GM21515 (cell line): Measurements from ENCODE around the gene FAM13A.
A peak's percentile ranks its signal among the peaks of the same experiment; 100 is the strongest.

ENCODE experiments used
- ATAC-seq: cut with Tn5 transposase; IDR thresholded peaks from one replicate; pipeline ENCODE4 v1.9.1; 2021; ENCODE audit not compliant: unreplicated experiment

FAM13A gene

DNA sequence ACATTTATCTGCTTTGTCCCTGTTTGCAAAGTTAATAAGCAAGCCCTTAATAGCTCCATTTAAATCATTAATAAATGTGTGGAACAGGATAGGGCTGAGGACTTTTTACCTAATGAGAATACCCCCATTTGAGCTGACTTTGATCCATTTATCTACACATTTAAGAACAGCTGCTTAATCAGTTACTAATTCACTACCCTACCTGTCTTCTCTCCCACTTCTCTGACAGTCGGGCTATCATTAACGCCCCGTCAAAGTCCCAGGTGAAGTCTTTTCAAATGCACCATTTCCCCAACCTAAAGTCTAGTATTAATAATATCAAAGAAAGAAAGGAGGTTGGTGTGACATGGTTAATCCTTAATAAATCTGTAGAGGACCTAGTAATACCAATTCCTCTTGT lies 302.2 kb downstream of the FAM13A start:
- no peak for ATAC-seq

- ATAC-seq: no peak
These were observed 303.1 kb downstream of the FAM13A start for GRCh38 chr4:88753658-88754571.

DNA sequence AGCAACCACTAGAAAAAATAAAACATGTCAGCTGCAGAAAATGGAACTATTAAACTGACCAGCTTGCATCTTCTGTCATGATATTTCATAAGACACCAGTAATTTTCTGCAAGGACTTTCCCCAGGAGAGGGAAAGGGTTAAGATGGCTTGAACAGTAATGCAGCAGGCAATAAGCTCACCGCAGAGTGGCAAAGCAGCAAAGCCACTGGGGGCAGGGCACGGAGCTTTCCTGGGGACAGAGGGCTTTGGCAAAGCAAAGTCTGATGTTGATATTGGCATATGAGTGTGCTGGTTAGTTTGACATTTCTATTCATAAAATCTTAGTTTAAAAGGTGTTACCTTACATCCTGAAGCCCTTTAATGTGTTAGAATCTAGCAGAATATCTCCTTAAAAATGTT lies 304.2 kb downstream of the FAM13A start:
- no peak for ATAC-seq

GRCh38 chr4:88752076-88752463 lies 304.9 kb downstream of the FAM13A start:
- no peak for ATAC-seq

DNA sequence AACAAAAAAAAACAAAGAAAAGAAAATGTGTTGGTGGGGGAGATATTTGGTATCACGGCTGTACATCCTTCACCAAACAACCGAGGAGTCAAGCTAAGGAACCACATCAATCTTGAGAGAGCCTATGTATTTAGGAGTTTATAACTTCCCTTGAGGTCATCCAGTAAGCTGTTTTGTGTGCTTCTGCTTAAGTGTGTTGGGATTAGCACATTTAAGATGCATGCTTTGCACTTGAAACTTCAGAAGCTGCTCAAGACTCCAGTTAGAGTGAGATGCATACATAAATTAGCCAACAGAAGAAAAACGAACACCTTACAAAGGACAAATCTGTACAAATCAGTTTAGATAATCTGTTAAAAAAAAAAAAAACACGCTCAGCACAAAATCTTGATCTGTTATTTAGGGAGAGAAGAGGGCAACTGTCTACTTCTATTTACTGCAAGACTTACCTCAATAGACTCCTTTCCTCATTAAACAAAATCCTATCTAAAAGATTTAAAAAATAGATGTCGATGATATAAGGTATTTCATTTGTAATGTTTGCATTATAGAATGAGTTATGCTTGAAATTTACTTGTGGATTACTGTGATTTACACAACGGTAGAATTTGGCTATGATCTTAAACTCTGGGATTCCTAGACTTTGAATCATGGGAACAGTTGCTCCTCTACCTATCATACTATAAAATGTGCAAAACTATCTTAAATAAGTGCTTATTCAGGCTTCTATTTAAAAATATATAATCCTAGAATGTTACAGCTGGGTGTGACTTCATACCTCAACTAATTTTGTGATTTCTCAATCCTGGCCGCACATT lies 305.5 kb downstream of the FAM13A start:
- no peak for ATAC-seq

DNA sequence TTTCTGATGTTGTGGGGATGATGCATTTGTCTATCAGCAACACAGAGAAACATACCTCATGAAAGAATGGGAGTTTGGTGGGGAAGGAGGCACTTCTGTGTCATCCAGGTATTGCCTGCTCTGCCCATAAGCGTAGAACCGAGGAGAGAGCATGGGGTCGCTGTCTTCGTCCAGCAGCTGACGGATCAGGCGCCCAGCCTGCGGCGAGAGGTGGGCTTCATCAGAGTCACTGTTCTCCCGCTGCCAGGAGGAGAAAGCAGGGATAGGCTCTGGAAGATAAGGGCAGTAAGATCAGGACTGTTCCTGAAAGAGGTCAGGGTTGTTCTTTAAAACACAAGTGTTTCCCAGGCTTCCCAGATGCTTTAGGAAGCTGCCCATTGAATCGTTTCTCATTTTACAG lies 306.6 kb downstream of the FAM13A start:
- no peak for ATAC-seq

GRCh38 chr4:88747351-88747750 lies 309.6 kb downstream of the FAM13A start:
- no peak for ATAC-seq

DNA sequence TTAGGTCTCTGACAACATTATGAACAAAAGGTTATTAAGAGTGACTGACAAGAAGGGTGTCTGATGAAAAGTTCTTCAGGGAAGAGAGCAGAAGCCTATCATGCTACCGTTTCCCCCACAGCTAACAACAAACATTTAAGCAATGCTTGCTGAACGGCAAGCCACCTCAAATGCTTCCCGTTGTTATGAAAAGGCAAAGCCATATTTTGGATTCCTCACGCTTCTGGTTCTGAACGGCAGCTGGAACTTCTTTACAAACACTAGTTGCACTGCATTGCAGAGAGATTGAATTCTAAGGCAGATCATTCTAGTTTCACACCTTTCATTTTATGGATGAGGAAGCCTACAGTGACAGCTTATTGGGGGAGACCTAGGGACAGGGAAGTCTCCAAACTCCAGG lies 310.8 kb downstream of the FAM13A start:
- ATAC-seq: no peak

DNA sequence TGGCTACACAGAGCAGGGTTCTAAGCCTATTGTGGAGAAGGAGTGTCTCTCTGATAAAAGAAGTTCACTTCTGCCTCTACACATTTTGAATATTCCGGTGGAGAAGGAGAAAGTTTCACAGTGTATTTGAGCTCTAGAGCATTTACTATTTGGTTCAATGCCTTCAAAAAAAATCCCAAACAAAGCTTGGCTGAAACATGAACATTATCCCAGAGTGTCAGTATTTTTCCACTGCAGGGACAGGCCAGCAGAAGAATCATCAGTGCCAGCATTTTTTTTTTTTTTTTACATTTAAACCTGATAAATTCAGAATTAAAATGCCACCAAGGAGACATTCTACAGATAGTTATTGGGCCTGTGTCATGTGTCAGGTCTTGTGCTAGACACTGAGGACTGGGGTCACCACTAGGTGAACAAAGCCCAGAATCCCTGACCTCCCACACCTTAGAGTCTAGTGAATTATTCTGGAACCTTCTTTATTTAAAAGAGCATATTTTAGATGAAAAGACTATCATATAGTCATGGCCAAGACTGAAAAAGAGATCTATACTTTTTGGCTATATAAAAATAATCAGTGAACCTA lies 311.3 kb downstream of the FAM13A start:
- no peak for ATAC-seq

GRCh38 chr4:88745175-88745574 lies 311.8 kb downstream of the FAM13A start:
- ATAC-seq: no peak

GRCh38 chr4:88744609-88745008 lies 312.4 kb downstream of the FAM13A start:
- ATAC-seq: no peak

DNA sequence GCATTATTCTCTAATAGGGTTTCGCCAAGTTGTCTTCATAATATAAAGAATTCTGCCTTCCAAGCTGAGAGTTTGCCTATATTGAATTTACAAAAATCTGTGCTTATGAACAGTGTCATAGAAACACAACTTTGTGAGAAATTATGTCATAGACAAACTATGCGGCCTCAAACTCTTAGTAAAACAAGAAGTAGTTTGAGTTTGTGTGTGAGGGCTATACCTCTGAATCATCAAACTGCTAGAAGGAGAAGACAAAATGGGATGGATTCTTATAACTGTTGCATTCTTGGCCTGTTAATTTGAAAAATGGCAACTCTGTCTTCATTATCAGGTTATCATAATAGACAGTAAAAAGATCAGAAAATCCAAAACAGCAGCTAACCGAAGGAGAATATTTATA lies 313.3 kb downstream of the FAM13A start:
- no peak for ATAC-seq

GRCh38 chr4:88742561-88742960 lies 314.4 kb downstream of the FAM13A start:
- ATAC-seq: no peak

GRCh38 chr4:88738180-88738579 lies 318.8 kb downstream of the FAM13A start:
- no peak for ATAC-seq

DNA sequence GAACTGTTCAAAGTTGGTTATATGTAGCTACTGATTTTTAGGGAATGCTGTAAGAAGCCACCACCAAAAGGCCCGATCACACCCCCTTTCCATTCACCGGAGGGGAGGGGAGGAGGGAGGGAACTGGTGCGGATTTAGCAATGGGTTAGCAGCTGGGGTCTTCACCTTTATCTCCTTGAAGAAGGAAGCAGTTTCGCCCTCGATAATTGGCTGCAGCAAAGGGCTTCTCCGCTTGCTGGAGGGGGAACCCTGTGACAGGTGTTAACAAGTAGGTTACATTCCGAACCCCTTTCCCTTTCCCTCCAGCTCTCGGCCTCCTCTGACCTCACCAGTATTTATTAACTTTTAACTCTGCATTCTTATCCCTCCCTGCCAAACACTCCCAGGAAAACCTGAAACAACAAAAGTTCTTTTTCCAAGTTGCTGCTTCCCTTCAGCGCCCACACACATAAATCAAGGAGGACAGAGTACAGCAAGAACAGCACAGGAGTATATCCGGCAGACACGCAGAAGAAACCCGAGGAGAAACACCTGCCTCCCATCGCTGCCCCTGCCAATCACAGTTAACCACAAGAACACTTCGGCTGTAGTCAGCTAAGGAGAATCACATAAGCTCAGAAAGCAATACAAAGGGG lies 319.6 kb downstream of the FAM13A start:
- peak; percentile 87 for ATAC-seq

DNA sequence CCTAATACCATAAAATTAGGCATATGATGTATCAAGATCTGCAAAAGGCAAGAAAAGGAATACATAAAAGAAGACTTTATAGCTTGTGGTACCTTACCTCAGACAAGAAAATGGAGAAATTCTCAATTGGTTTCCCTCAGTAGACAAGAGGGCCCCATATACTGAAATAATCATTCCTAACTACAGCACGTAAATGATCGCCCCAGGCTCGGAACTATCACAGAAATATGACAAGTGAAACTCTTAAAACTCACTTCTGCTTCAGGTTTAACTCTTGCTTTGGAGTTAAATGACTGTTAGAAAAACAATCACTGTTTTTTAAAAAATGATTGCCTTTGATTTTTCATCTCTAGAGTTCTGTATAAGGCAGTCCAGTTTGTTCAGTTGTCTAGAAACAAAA lies 320.7 kb downstream of the FAM13A start:
- ATAC-seq: no peak

DNA sequence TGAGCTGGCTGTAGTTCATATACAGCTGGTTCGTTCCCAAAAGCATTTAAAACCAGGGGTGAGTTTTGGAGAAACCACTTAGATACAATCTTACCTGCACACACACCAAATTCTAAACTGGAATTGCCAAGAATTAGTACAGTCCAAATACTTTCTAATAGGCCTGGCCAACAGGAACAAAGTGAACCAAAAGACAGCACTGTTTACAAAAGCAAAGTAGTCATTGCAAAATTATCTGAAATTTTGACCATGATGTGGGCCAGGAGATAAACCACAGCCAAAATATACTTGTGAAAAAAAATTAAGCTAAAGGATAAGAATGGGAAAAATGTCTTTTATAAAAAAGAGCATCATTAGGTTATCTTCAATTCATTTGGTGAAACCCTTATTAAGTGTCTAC lies 321.4 kb downstream of the FAM13A start:
- ATAC-seq: no peak

DNA sequence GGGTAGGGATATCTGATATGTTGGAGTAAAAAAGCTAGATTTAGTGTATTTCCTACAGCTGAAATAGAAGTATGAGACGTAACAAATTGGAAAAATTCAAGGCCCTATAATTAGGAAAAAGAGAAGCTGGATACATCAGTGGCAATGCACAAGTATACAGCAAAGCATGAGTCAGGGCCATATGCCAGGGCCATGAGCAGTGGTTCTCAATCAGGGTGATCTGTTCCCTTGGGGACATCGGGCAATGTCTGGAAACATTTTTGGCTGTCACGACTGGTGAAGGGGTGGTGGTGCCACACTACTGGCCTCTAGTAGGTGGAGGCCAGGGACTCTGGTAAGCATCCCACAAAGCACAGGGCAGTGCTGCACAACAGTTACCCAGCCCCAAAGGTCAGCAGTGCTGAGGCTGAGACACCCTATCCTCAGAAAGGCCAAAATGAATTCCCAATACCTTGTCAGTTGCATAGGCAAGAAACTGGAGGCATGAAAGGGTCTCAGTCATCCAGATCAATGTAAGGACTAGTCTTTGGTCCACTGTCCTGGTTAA lies 322.5 kb downstream of the FAM13A start:
- no peak for ATAC-seq

DNA sequence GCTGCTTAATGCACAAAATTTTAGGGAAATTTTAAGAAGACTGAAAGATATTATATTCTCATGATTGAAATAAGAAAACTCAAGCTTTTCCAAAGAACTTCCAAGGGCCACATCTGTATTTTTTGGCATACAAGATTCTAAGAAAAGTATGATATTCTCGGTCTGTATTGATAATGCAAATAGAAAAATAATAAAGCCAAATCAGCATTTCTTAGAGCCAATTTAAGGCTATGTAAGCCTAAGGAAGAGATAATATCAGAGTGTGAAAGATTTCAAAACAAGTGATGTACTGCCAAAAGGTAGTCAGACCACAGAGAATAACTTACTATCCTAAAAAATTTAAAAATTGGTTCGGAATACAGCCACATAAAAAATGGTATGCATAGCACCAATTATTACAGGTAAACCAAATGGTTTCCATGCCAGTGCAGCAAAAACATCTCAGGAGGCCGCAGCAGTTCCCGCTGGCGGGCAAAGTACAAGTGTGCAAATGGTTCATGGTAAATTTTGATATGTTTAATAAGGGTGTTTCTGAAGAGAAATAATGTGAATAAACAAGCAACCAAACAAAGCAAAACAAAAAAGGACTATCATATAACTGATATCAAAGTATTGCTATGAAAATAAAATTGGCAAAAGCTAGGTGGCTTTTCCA lies 324.1 kb downstream of the FAM13A start:
- ATAC-seq: no peak

DNA sequence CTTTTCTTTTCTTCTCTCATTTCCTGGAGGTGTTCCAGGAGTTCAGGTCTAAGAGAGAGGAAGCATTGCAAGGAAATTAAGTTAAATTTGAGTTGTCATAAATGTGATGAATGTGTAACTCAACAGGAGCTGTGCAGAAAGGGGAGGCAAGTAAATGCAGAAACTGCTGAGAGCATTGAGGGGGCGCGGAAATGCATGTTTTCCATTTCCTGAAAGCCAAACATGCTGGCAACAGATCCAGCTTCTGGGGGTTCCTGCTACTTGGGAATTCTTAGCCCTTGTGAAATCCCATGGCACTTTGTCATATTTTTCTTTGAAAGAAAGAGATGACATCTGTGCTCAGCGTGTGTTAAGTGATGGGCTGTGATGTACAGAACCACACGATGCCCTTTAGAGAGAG lies 325.6 kb downstream of the FAM13A start:
- no peak for ATAC-seq

- ATAC-seq: no peak
These were observed 326.2 kb downstream of the FAM13A start for GRCh38 chr4:88730811-88731210.
